OCI-LY1 (cell line): Measurements from ENCODE around the gene HDDC3.

Experiments used
- H2AFZ ChIP-seq: fragments of 200-600 bp; sonication (generic), shearing (Covaris generic); 2 replicates; pipeline ENCODE4 v1.6.0; 2014; ENCODE audit warnings: antibody characterized with exemption, mild to moderate bottlenecking, low read length
- H3F3A ChIP-seq: fragments of 200-600 bp; sonication (generic), shearing (Covaris generic); 2 replicates; pipeline ENCODE4 v1.6.0; 2014; ENCODE audit warnings: mild to moderate bottlenecking, antibody characterized with exemption, low read length, moderate library complexity; ENCODE audit not compliant: insufficient read depth
- H3K27ac ChIP-seq: fragments of 200-600 bp; sonication (generic); 2 replicates; pipeline ENCODE4 v1.5.1; 2014; ENCODE audit warnings: low read length, mixed run types, mild to moderate bottlenecking, low read depth; ENCODE audit not compliant: poor library complexity, severe bottlenecking
- H3K27me3 ChIP-seq: fragments of 200-600 bp; sonication (generic); 2 replicates; pipeline ENCODE4 v1.6.0; 2014; ENCODE audit warnings: antibody characterized with exemption, mild to moderate bottlenecking, low read length, moderate library complexity; ENCODE audit not compliant: insufficient read depth
- H3K36me3 ChIP-seq: fragments of 200-600 bp; sonication (generic); 2 replicates; pipeline ENCODE4 v1.6.1; 2014; ENCODE audit warnings: mild to moderate bottlenecking, antibody characterized with exemption, low read length, moderate library complexity, mixed read lengths; ENCODE audit not compliant: insufficient read depth
- H3K4me1 ChIP-seq: fragments of 200-600 bp; sonication (generic); 2 replicates; pipeline ENCODE4 v1.5.1; 2014; ENCODE audit warnings: mild to moderate bottlenecking, low read length, moderate library complexity; ENCODE audit not compliant: insufficient read depth, severe bottlenecking
- H3K4me2 ChIP-seq: fragments of 200-600 bp; sonication (generic), shearing (Covaris generic); 2 replicates; pipeline ENCODE4 v1.6.1; 2014; ENCODE audit warnings: low read length
- H3K4me3 ChIP-seq: fragments of 200-600 bp; sonication (generic); 2 replicates; pipeline ENCODE4 v1.5.1; 2014; ENCODE audit warnings: low read length, low read depth, mild to moderate bottlenecking, mixed read lengths; ENCODE audit not compliant: poor library complexity, severe bottlenecking
- H3K79me2 ChIP-seq: fragments of 200-600 bp; shearing (Covaris generic); 2 replicates; pipeline ENCODE4 v1.6.1; 2016; ENCODE audit warnings: mixed run types, low read length, mixed read lengths; ENCODE audit not compliant: insufficient read depth
- H3K9ac ChIP-seq: fragments of 200-600 bp; sonication (generic), shearing (Covaris generic); 2 replicates; pipeline ENCODE4 v1.6.1; 2014; ENCODE audit warnings: mild to moderate bottlenecking, low read length, mixed read lengths
- H3K9me2 ChIP-seq: fragments of 200-600 bp; sonication (generic), shearing (Covaris generic); 2 replicates; pipeline ENCODE4 v1.6.1; 2014; ENCODE audit warnings: low read depth, mild to moderate bottlenecking, low read length, mixed read lengths
- H3K9me3 ChIP-seq: fragments of 200-600 bp; shearing (Covaris generic); 2 replicates; pipeline ENCODE4 v1.6.1; 2014; ENCODE audit warnings: low read length, mixed read lengths
- H4K20me1 ChIP-seq: fragments of 200-600 bp; sonication (generic), shearing (Covaris generic); 2 replicates; pipeline ENCODE4 v1.6.0; 2016; ENCODE audit warnings: mild to moderate bottlenecking, low read length; ENCODE audit not compliant: insufficient read depth
- EZH2 ChIP-seq: fragments of 200-600 bp; sonication (generic), shearing (Covaris generic); IDR thresholded peaks from 2 replicates; pipeline ENCODE4 v1.8.0; 2017; ENCODE audit warnings: borderline replicate concordance, mixed run types, mild to moderate bottlenecking, antibody characterized with exemption, low read length, moderate library complexity, mixed read lengths
- TF ChIP-seq, protein P1 (sequence below): fragments of 200-600 bp; sonication (generic), shearing (Covaris generic); IDR thresholded peaks from 2 replicates; pipeline ENCODE4 v1.5.1; 2017; ENCODE audit warnings: mild to moderate bottlenecking, antibody characterized with exemption, low read length, moderate library complexity, mixed read lengths

HDDC3 gene

DNA sequence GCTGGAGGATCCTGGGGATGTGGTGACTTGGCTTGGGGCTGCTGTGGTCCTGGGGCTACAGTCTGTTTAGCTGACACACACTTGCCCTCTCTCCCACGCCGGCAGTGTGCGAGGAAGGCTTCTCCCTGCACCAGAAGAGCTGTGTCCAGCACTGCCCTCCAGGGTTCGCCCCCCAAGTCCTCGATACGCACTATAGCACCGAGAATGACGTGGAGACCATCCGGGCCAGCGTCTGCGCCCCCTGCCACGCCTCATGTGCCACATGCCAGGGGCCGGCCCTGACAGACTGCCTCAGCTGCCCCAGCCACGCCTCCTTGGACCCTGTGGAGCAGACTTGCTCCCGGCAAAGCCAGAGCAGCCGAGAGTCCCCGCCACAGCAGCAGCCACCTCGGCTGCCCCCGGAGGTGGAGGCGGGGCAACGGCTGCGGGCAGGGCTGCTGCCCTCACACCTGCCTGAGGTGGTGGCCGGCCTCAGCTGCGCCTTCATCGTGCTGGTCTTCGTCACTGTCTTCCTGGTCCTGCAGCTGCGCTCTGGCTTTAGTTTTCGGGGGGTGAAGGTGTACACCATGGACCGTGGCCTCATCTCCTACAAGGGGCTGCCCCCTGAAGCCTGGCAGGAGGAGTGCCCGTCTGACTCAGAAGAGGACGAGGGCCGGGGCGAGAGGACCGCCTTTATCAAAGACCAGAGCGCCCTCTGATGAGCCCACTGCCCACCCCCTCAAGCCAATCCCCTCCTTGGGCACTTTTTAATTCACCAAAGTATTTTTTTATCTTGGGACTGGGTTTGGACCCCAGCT is 51.0 kb downstream of the HDDC3 start:
- no peaks in the 10 kb centered on the region for H3K4me1 ChIP-seq
- H4K20me1 ChIP-seq = no peaks in the 10 kb centered on the region
- no peak overlapping the region for H2AFZ ChIP-seq

DNA sequence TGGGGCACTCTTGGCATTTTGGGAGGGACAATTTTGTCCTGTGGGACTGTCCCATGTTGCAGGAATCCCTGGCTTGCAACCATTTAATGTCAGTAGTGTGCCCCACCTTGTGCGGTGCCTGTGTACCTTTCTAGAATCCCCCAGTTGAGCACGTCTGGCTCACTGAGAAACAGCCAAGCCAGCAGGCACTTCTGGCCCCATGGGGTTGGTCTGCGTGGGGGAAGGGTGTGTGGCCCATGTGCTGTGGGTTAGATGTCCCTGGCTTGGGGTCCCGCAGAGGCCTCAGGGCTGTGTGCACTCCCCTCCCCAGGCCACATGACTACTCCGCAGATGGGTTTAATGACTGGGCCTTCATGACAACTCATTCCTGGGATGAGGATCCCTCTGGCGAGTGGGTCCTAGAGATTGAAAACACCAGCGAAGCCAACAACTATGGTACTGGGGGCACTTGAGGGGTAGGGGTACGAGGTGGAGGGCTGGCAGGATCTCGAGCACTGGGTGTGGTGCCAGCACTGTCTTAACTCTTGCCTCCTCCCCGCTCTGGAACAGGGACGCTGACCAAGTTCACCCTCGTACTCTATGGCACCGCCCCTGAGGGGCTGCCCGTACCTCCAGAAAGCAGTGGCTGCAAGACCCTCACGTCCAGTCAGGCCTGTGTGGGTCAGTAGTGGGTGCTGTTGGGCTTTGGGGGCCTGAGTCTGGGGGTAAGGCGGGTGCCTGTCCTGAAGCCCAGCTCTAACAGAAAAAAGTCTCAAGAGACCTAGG is 51.8 kb downstream of the HDDC3 start:
- Histone ChIP-seq H3K9me3 (no peaks in the 10 kb centered on the region), H2AFZ (no peak overlapping the region), H3K4me1 (no peaks in the 10 kb centered on the region), H3K9me2 (no peaks in the 10 kb centered on the region), H3K27ac (no peak overlapping the region), H3K9ac (no peak overlapping the region), H3K4me3 (no peak overlapping the region), H3K27me3 (no peaks in the 10 kb centered on the region; the same call in 1 of the 2 replicates), H3K79me2 (no peaks in the 10 kb centered on the region), H3F3A (no peaks in the 10 kb centered on the region), H4K20me1 (no peaks in the 10 kb centered on the region), H3K36me3 (no peaks in the 10 kb centered on the region), H3K4me2 (no peak overlapping the region)
- TF ChIP-seq EZH2 = no peak
- TF ChIP-seq, protein P1, sequence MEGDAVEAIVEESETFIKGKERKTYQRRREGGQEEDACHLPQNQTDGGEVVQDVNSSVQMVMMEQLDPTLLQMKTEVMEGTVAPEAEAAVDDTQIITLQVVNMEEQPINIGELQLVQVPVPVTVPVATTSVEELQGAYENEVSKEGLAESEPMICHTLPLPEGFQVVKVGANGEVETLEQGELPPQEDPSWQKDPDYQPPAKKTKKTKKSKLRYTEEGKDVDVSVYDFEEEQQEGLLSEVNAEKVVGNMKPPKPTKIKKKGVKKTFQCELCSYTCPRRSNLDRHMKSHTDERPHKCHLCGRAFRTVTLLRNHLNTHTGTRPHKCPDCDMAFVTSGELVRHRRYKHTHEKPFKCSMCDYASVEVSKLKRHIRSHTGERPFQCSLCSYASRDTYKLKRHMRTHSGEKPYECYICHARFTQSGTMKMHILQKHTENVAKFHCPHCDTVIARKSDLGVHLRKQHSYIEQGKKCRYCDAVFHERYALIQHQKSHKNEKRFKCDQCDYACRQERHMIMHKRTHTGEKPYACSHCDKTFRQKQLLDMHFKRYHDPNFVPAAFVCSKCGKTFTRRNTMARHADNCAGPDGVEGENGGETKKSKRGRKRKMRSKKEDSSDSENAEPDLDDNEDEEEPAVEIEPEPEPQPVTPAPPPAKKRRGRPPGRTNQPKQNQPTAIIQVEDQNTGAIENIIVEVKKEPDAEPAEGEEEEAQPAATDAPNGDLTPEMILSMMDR = no peak

More for the DNA sequence above, 51.0 kb downstream of the HDDC3 start:
- Histone ChIP-seq H3K9ac (no peak overlapping the region), H3K79me2 (no peaks in the 10 kb centered on the region), H3K36me3 (no peaks in the 10 kb centered on the region), H3K4me3 (no peak overlapping the region), H3K9me3 (no peaks in the 10 kb centered on the region), H3K27me3 (no peaks in the 10 kb centered on the region; the same call in 1 of the 2 replicates), H3F3A (no peaks in the 10 kb centered on the region), H3K9me2 (no peaks in the 10 kb centered on the region), H3K27ac (no peak overlapping the region), H3K4me2 (no peak overlapping the region)
- TF ChIP-seq, protein P1 = no peak
- no peak for TF ChIP-seq EZH2
